HCT116 (cell line): ENCODE results near the gene WNT11. TPM values are rescaled to one million over a fixed set of nuclear protein-coding genes. Genes with fewer than 3 reads are reported as not detected.
A peak's percentile ranks its signal among the peaks of the same experiment; 100 is the strongest.

Experiments used
- ATAC-seq: fragments of 200-7000 bp; cut with Tn5 transposase; 2 replicates; pipeline ENCODE4 v1.9.1; 2020; ENCODE audit warnings: mild to moderate bottlenecking, moderate library complexity
- BruUV-seq: library from RNA; stranded (reverse); fragments of 400-500 nt; replicated peaks from 2 replicates; lab custom pipeline; 2021; lab: Mats Ljungman, UMichigan
- CTCF ChIA-PET: fragments of 300-600 bp; sonication (Branson Sonifier 250); formaldehyde crosslinking; loops from one replicate; lab custom pipeline; 2021; ENCODE audit warnings: antibody characterized with exemption; lab: Charles Lee
- POLR2A ChIA-PET: fragments of 300-600, 350-600 bp; sonication (Branson Sonifier 250); formaldehyde crosslinking; loops from one replicate; lab custom pipeline; 2021; ENCODE audit warnings: antibody characterized with exemption; lab: Charles Lee
- RAD21 ChIA-PET, 2 experiments: fragments of 300-600 bp; sonication (Branson Sonifier 250); formaldehyde crosslinking; loops; one replicate each; lab custom pipeline; 2023; ENCODE audit warnings: low total read pairs in 2 of 2; ENCODE audit not compliant: uncharacterized antibody in 2 of 2, unreplicated experiment in 2 of 2, low non-redundant PET in 1 of 2; lab: Charles Lee
- DNase-seq: peaks from one replicate; pipeline ENCODE4 v3.0.0-alpha.2; 2010; ENCODE audit warnings: low read depth, low spot score
- H2AFZ ChIP-seq: fragments of 200-600 bp; shearing (Covaris generic), sonication (generic); 2 replicates; pipeline ENCODE4 v1.6.1; 2017; ENCODE audit warnings: low read depth, mixed run types, mixed read lengths, antibody characterized with exemption, low read length; ENCODE audit not compliant: poor library complexity, severe bottlenecking
- H3K27ac ChIP-seq: 2 replicates; pipeline ENCODE4 v1.5.1; 2012; ENCODE audit warnings: low read depth, low read length
- H3K27me3 ChIP-seq: fragments of 200-600 bp; sonication (generic); 2 replicates; pipeline ENCODE4 v1.6.1; 2016; ENCODE audit warnings: mixed run types, low read length, mixed read lengths; ENCODE audit not compliant: insufficient read depth
- H3K36me3 ChIP-seq, 2 experiments: fragments of 200-500 bp in 1 of 2; fragments of 200-600 bp in 1 of 2; sonication (Bioruptor generic) in 1 of 2; sonication (generic) in 1 of 2; 2 replicates each; pipeline versions ENCODE4 v1.5.1 to v1.6.1; 2014 to 2016; ENCODE audit warnings: low read length in 2 of 2, inconsistent platforms in 1 of 2, mixed read lengths in 1 of 2, mixed run types in 1 of 2; ENCODE audit not compliant: insufficient read depth in 2 of 2, control insufficient read depth in 1 of 2
- H3K4me1 ChIP-seq, 2 experiments: fragments of 200-600 bp in 1 of 2; sonication (generic) in 1 of 2; 2 replicates each; pipeline versions ENCODE4 v1.5.1 to v1.6.1; 2012 to 2017; ENCODE audit warnings: low read length in 2 of 2, inconsistent platforms in 1 of 2, mild to moderate bottlenecking in 1 of 2, mixed read lengths in 1 of 2, mixed run types in 1 of 2, moderate library complexity in 1 of 2; ENCODE audit not compliant: insufficient read depth in 2 of 2, control insufficient read depth in 1 of 2
- H3K4me2 ChIP-seq: fragments of 200-600 bp; sonication (generic); 2 replicates; pipeline ENCODE4 v1.6.1; 2017; ENCODE audit warnings: mixed run types, low read length, mixed read lengths
- H3K4me3 ChIP-seq, 2 experiments: fragments of 200-600 bp in 1 of 2; sonication (generic) in 1 of 2; replicated peaks in 1 of 2; 2 replicates each; pipeline ENCODE4 v1.5.1; 2011 to 2016; ENCODE audit warnings: low read length in 2 of 2, control low read depth in 1 of 2, low read depth in 1 of 2, mild to moderate bottlenecking in 1 of 2, mixed read lengths in 1 of 2, mixed run types in 1 of 2
- H3K79me2 ChIP-seq: fragments of 200-600 bp; sonication (generic); 2 replicates; pipeline ENCODE4 v1.6.1; 2017; ENCODE audit warnings: mild to moderate bottlenecking, mixed run types, low read length, moderate library complexity, mixed read lengths; ENCODE audit not compliant: insufficient read depth
- H3K9ac ChIP-seq: fragments of 200-600 bp; sonication (generic); 2 replicates; pipeline ENCODE4 v1.6.1; 2016; ENCODE audit warnings: low read length, mixed read lengths
- H3K9me2 ChIP-seq: fragments of 200-600 bp; sonication (generic), shearing (Covaris generic); 2 replicates; pipeline ENCODE4 v1.6.1; 2017; ENCODE audit warnings: mixed run types, mild to moderate bottlenecking, moderate library complexity; ENCODE audit not compliant: insufficient read depth
- H3K9me3 ChIP-seq, 2 experiments: fragments of 200-500 bp in 1 of 2; fragments of 200-600 bp in 1 of 2; sonication (Bioruptor generic) in 1 of 2; sonication (generic) in 1 of 2; 2 replicates each; pipeline ENCODE4 v1.6.1; 2014 to 2017; ENCODE audit warnings: low read length in 2 of 2, mixed read lengths in 2 of 2, inconsistent platforms in 1 of 2, low read depth in 1 of 2, mild to moderate bottlenecking in 1 of 2, mixed run types in 1 of 2, moderate library complexity in 1 of 2; ENCODE audit not compliant: control insufficient read depth in 1 of 2, insufficient read depth in 1 of 2
- H4K20me1 ChIP-seq: fragments of 200-600 bp; sonication (generic), shearing (Covaris generic); 2 replicates; pipeline ENCODE4 v1.6.1; 2017; ENCODE audit warnings: mixed run types, mild to moderate bottlenecking, moderate library complexity; ENCODE audit not compliant: insufficient read depth
- CBX3 ChIP-seq: IDR thresholded peaks from 2 replicates; pipeline ENCODE4 v1.6.1; 2012; ENCODE audit warnings: low read depth
- CTCF ChIP-seq, 3 experiments: fragments of 200-600 bp in 1 of 3; sonication (generic) in 1 of 3; IDR thresholded peaks in 2 of 3; conservative IDR thresholded peaks in 1 of 3; 2 replicates each; pipeline ENCODE4 v1.5.1; 2012 to 2017; ENCODE audit warnings: low read depth in 2 of 3, low read length in 2 of 3, antibody characterized with exemption in 1 of 3, borderline replicate concordance in 1 of 3, control low read depth in 1 of 3, mild to moderate bottlenecking in 1 of 3, mixed read lengths in 1 of 3, mixed run types in 1 of 3, moderate library complexity in 1 of 3; ENCODE audit not compliant: insufficient read depth in 1 of 3
- EGR1 ChIP-seq: IDR thresholded peaks from 2 replicates; pipeline ENCODE4 v1.6.1; 2012; ENCODE audit warnings: low read depth
- EZH2 ChIP-seq: fragments of 200-600 bp; sonication (generic); IDR thresholded peaks from 2 replicates; pipeline ENCODE4 v1.6.1; 2017; ENCODE audit warnings: antibody characterized with exemption, mixed run types
- JUND ChIP-seq: IDR thresholded peaks from 2 replicates; pipeline ENCODE4 v1.6.1; 2012
- POLR2A ChIP-seq: IDR thresholded peaks from 2 replicates; pipeline ENCODE4 v1.7.0; 2011; ENCODE audit warnings: borderline replicate concordance; ENCODE audit not compliant: insufficient read depth, insufficient read length; ENCODE audit errors: extremely low read depth
- POLR2AphosphoS5 ChIP-seq: IDR thresholded peaks from 2 replicates; pipeline ENCODE4 v1.6.1; 2011; ENCODE audit warnings: mild to moderate bottlenecking, low read depth, low read length, moderate library complexity
- RAD21 ChIP-seq: IDR thresholded peaks from 2 replicates; pipeline ENCODE4 v1.6.1; 2012; ENCODE audit warnings: low read depth, mild to moderate bottlenecking
- SRF ChIP-seq: IDR thresholded peaks from 2 replicates; pipeline ENCODE4 v1.6.1; 2012; ENCODE audit warnings: low read depth
- TCF7L2 ChIP-seq: IDR thresholded peaks from 2 replicates; pipeline ENCODE4 v1.7.0; 2011; ENCODE audit warnings: borderline replicate concordance, inconsistent platforms; ENCODE audit not compliant: insufficient read depth, insufficient read length; ENCODE audit errors: extremely low read depth
- ZBTB33 ChIP-seq: IDR thresholded peaks from 2 replicates; pipeline ENCODE4 v1.6.1; 2011; ENCODE audit warnings: mild to moderate bottlenecking, low read length, moderate library complexity; ENCODE audit not compliant: insufficient replicate concordance; ENCODE audit errors: extremely low read depth
- intact Hi-C: fragments of 100-400 bp; cut with micrococcal nuclease; formaldehyde crosslinking; loops from 2 replicates; pipeline ENCODE4 v1.10.0; 2022
- total RNA-seq: library from RNA; stranded (reverse); gene quantifications from one replicate; pipeline ENCODE4 v1.2.1, GENCODE V29; 2021; ENCODE audit not compliant: unreplicated experiment
- TF ChIP-seq, protein P1 (sequence below): IDR thresholded peaks from 2 replicates; pipeline ENCODE4 v1.6.1; 2012; ENCODE audit warnings: low read depth
- TF ChIP-seq, protein P2 (sequence below): IDR thresholded peaks from 2 replicates; pipeline ENCODE4 v1.6.1; 2012

Gene WNT11
- total RNA-seq, 1 experiment from 2014 or later: 1.9 TPM

DNA sequence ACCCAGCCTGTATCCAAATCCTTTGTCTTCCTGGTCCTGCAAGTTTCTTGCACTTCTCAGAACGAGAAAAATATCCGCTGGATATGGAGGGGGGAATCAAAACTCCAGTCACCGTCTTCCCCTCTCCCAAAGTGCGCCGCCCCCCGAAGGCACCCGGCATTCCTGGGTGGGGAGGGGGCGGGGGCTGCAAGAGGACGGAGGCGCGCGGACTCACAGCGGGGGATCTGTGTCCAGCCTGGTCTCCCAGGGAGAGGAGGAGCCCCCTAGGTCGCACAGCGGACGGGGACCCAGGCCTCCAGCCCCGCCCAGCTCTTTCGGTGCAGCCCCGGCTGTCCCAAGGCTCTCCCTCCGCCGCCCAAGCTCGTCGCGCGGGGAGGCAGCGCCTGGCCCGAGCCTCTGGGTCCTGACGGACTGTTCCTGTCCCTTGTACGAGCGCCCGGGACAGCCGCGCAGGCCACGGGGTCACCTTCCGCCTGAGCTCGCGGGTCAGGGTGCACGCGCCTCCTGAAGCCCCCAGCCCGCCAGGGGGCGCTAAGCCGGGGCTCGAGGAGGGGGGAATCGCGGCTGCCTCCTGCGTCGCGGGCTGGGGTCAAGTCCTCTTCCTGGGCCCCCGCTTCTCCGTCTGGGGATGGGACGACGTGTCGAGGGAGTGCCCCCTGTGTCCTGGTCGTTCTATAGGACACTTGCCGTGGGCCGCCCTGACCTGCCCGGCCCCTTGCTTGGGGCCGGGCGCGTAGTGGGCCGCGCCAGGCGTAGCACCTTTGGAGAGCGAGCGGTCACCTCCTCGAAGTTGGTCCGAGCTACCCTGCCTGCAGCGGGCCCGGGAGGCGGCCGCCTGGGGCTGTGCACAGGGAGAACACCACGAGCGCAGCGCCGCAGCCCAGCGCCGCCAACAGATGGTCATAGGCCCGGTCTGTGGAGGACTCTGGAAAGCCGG is 2.4 kb upstream of the WNT11 start:
- ChIA-PET POLR2A (interaction anchor here (0.6 kb wide), 1 partner anchor 581 kb away, joined by 3 read pairs; no protein-coding TSS in a partner anchor), CTCF (interaction anchor here (1.0 to 4.6 kb wide), 11 partner anchors 9 to 473 kb away, joined by 3 to 62 read pairs (median 5); no protein-coding TSS in a partner anchor), RAD21 (interaction anchor here (1.5 to 2.4 kb wide), 3 partner anchors 108 to 110 kb away, joined by 3 to 14 read pairs (median 12); no protein-coding TSS in a partner anchor)
- Histone ChIP-seq H3K27me3 (peaks cover 13% of the 10 kb centered on the region; the same call in 1 of the 2 replicates), H3K9me3 (no peaks in the 10 kb centered on the region), H3K9me2 (no peaks in the 10 kb centered on the region), H3K27ac (no peak overlapping the region), H4K20me1 (no peaks in the 10 kb centered on the region), H3K4me1 (peaks cover 8 to 42% of the 10 kb centered on the region in 2 experiments), H3K9ac (no peak overlapping the region), H2AFZ (no peak overlapping the region), H3K36me3 (no peaks in the 10 kb centered on the region), H3K4me2 (peak overlapping the region; percentile 74), H3K4me3 (peak overlapping the region in 1 of 2 experiments; percentile 11; a peak in 1 of 4 replicates), H3K79me2 (no peaks in the 10 kb centered on the region)
- peak in 2 of 3 experiments; percentile 67 to 75; a peak in 5 of 6 replicates for TF ChIP-seq CTCF (IDR thresholded peaks at IDR 0.05 in 2 of 3, conservative IDR thresholded peaks at IDR 0.05 in 1 of 3; ENCODE audit: borderline replicate concordance in 1 of 3, insufficient read depth in 1 of 3, low read depth in 2 of 3, low read length in 2 of 3)
- no peak for TF ChIP-seq JUND
- no peak for TF ChIP-seq EZH2
- TF ChIP-seq, protein P1, sequence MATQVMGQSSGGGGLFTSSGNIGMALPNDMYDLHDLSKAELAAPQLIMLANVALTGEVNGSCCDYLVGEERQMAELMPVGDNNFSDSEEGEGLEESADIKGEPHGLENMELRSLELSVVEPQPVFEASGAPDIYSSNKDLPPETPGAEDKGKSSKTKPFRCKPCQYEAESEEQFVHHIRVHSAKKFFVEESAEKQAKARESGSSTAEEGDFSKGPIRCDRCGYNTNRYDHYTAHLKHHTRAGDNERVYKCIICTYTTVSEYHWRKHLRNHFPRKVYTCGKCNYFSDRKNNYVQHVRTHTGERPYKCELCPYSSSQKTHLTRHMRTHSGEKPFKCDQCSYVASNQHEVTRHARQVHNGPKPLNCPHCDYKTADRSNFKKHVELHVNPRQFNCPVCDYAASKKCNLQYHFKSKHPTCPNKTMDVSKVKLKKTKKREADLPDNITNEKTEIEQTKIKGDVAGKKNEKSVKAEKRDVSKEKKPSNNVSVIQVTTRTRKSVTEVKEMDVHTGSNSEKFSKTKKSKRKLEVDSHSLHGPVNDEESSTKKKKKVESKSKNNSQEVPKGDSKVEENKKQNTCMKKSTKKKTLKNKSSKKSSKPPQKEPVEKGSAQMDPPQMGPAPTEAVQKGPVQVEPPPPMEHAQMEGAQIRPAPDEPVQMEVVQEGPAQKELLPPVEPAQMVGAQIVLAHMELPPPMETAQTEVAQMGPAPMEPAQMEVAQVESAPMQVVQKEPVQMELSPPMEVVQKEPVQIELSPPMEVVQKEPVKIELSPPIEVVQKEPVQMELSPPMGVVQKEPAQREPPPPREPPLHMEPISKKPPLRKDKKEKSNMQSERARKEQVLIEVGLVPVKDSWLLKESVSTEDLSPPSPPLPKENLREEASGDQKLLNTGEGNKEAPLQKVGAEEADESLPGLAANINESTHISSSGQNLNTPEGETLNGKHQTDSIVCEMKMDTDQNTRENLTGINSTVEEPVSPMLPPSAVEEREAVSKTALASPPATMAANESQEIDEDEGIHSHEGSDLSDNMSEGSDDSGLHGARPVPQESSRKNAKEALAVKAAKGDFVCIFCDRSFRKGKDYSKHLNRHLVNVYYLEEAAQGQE: no peak
- TF ChIP-seq EGR1: no peak
- no peak for TF ChIP-seq POLR2AphosphoS5
- peak; percentile 22; the same call in 1 of the 2 replicates for TF ChIP-seq RAD21
- TF ChIP-seq, protein P2, sequence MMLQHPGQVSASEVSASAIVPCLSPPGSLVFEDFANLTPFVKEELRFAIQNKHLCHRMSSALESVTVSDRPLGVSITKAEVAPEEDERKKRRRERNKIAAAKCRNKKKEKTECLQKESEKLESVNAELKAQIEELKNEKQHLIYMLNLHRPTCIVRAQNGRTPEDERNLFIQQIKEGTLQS: no peak
- no peak for TF ChIP-seq CBX3
- no peak for TF ChIP-seq ZBTB33
- no peak for TF ChIP-seq TCF7L2
- TF ChIP-seq POLR2A: no peak
- no peak for TF ChIP-seq SRF
- intact Hi-C loops: no loop called here
- no peak for DNase-seq
- no TSS peak for BruUV-seq
- peak; percentile 18 for ATAC-seq
